AG04449 (cell line): ENCODE data around the gene PARD3B.

ENCODE experiments used
- CTCF ChIA-PET: fragments of 350-600 bp; formaldehyde crosslinking; extraction: SDS; loops from one replicate; lab custom pipeline; 2021; ENCODE audit warnings: antibody characterized with exemption; lab: Yijun Ruan, JAX
- POLR2A ChIA-PET: fragments of 400-600, 350-600 bp; formaldehyde crosslinking; extraction: SDS; loops from one replicate; lab custom pipeline; 2020; ENCODE audit warnings: antibody characterized with exemption, inconsistent platforms; lab: Yijun Ruan, JAX
- DNase-seq: peaks from one replicate; pipeline ENCODE4 v3.0.0-alpha.2; 2010; ENCODE audit warnings: low read depth, low spot score
- H3K4me3 ChIP-seq: 2 replicates; pipeline ENCODE4 v1.5.1; 2011; ENCODE audit warnings: low read depth, mild to moderate bottlenecking, control low read depth, low read length
- TF ChIP-seq, protein P1 (sequence below): IDR thresholded peaks from one replicate; pipeline ENCODE4 v1.5.1; 2011; ENCODE audit warnings: mild to moderate bottlenecking, moderate library complexity, low read length, control low read depth, inconsistent platforms; ENCODE audit not compliant: insufficient read depth; ENCODE audit errors: missing control alignments

Gene PARD3B

GRCh38 chr2:204706939-204707338, 161.7 kb downstream of the PARD3B start:
- TF ChIP-seq, protein P1, sequence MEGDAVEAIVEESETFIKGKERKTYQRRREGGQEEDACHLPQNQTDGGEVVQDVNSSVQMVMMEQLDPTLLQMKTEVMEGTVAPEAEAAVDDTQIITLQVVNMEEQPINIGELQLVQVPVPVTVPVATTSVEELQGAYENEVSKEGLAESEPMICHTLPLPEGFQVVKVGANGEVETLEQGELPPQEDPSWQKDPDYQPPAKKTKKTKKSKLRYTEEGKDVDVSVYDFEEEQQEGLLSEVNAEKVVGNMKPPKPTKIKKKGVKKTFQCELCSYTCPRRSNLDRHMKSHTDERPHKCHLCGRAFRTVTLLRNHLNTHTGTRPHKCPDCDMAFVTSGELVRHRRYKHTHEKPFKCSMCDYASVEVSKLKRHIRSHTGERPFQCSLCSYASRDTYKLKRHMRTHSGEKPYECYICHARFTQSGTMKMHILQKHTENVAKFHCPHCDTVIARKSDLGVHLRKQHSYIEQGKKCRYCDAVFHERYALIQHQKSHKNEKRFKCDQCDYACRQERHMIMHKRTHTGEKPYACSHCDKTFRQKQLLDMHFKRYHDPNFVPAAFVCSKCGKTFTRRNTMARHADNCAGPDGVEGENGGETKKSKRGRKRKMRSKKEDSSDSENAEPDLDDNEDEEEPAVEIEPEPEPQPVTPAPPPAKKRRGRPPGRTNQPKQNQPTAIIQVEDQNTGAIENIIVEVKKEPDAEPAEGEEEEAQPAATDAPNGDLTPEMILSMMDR = no peak
- H3K4me3 ChIP-seq = no peak overlapping the region
- no peak for DNase-seq
- POLR2A ChIA-PET = no interaction called here
- CTCF ChIA-PET = interaction anchor here (1.0 kb wide), 1 partner anchor 15 kb away, joined by 3 read pairs; no protein-coding TSS in a partner anchor

- H3K4me3 ChIP-seq = no peak overlapping the region
- CTCF ChIA-PET = no interaction called here
- TF ChIP-seq, protein P1 = no peak
- POLR2A ChIA-PET = no interaction called here
- DNase-seq = no peak
Observed at GRCh38 chr2:204713211-204713610, 167.9 kb downstream of the PARD3B start.

GRCh38 chr2:204715361-204715760, 170.1 kb downstream of the PARD3B start:
- TF ChIP-seq, protein P1 = no peak
- H3K4me3 ChIP-seq = no peak overlapping the region
- CTCF ChIA-PET = no interaction called here
- no peak for DNase-seq
- POLR2A ChIA-PET = no interaction called here

- TF ChIP-seq, protein P1 = no peak
- H3K4me3 ChIP-seq = no peak overlapping the region
- POLR2A ChIA-PET = no interaction called here
- CTCF ChIA-PET = no interaction called here
- no peak for DNase-seq
Observed at GRCh38 chr2:204717591-204717990, 172.3 kb downstream of the PARD3B start.

- POLR2A ChIA-PET = no interaction called here
- CTCF ChIA-PET = no interaction called here
Observed at GRCh38 chr2:204718607-204719006, 173.3 kb downstream of the PARD3B start.

GRCh38 chr2:204720874-204721273, 175.6 kb downstream of the PARD3B start:
- TF ChIP-seq, protein P1 = no peak
- ChIA-PET POLR2A (no interaction called here), CTCF (interaction anchor here (1.2 kb wide), 1 partner anchor 10 kb away, joined by 3 read pairs; no protein-coding TSS in a partner anchor)
- no peak overlapping the region for H3K4me3 ChIP-seq
- DNase-seq = no peak

More at GRCh38 chr2:204718607-204719006, 173.3 kb downstream of the PARD3B start:
- no peak for DNase-seq
- TF ChIP-seq, protein P1 = no peak
- H3K4me3 ChIP-seq = no peak overlapping the region
